ENCODE measurements around the gene COMMD4. TPM values are rescaled to one million over a fixed set of nuclear protein-coding genes. Genes with fewer than 3 reads are reported as not detected.

Gene COMMD4
- total RNA-seq, 4 donors from 2014 or later: 17.9 to 37.5 (median 28.2) TPM

DNA sequence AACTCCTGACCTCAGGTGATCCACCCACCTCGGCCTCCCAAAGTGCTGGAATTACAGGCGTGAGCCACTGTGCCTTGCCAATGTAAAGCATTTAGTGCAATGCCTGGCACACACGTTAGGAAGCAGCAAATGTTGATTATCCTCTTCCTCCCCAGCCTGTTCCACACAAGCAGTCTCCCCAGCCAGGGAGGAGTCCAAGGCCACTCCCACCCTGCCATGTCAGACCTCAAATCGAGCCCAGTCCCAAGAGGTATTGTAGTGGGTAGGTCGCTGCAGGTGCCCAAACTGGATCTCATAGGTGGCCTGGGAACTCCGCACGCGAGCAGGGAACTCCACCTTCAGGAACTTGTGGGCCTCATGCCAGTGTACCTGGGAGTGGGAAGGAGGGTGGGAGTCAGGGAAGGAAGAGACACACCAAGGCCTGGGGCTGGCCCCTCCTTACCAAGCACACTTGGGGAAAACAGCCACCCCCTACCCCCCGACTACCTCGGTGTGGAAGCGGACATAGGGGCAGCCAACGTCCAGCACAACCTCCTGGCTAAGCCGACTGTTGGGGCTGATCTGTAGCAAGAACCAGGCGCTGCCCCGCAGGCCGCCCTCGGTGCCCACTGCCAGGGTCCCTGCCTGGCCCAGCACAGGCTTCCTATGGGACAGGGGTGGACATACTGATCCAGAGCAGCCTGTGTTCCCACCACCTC, 22.3 kb downstream of the COMMD4 start:
- H3K9me3 ChIP-seq: no peaks in the 10 kb centered on the region
- intact Hi-C loops (cut with DNase I; ENCODE audit: low total_unique reads): no loop called here
- H3K4me1 ChIP-seq: no peaks in the 10 kb centered on the region
- TF ChIP-seq POLR2A (IDR thresholded peaks at IDR 0.05): no peak
- TF ChIP-seq, protein P1, sequence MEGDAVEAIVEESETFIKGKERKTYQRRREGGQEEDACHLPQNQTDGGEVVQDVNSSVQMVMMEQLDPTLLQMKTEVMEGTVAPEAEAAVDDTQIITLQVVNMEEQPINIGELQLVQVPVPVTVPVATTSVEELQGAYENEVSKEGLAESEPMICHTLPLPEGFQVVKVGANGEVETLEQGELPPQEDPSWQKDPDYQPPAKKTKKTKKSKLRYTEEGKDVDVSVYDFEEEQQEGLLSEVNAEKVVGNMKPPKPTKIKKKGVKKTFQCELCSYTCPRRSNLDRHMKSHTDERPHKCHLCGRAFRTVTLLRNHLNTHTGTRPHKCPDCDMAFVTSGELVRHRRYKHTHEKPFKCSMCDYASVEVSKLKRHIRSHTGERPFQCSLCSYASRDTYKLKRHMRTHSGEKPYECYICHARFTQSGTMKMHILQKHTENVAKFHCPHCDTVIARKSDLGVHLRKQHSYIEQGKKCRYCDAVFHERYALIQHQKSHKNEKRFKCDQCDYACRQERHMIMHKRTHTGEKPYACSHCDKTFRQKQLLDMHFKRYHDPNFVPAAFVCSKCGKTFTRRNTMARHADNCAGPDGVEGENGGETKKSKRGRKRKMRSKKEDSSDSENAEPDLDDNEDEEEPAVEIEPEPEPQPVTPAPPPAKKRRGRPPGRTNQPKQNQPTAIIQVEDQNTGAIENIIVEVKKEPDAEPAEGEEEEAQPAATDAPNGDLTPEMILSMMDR (IDR thresholded peaks at IDR 0.05 in 4 of 5, conservative IDR thresholded peaks at IDR 0.05 in 1 of 5): no peak
- H3K36me3 ChIP-seq: peaks cover 0 to 91% of the 10 kb centered on the region in 2 donors
- in situ Hi-C loops (cut with MboI; ENCODE audit: low sequenced_read_pairs in 4 of 4): loop anchor here in 2 of 4 donors (25.0 kb wide), 1 partner anchor 279 kb away; the partner anchor contains the start of genes IMP3 (in 2 of the 2), SNUPN (in 2 of the 2) and SNX33 (in 2 of the 2)
- no peaks in the 10 kb centered on the region for H3K27me3 ChIP-seq
- H3K4me3 ChIP-seq: no peak overlapping the region
- DNase-seq (no peak), ATAC-seq (no peak)
- no peak overlapping the region for H3K27ac ChIP-seq

DNA sequence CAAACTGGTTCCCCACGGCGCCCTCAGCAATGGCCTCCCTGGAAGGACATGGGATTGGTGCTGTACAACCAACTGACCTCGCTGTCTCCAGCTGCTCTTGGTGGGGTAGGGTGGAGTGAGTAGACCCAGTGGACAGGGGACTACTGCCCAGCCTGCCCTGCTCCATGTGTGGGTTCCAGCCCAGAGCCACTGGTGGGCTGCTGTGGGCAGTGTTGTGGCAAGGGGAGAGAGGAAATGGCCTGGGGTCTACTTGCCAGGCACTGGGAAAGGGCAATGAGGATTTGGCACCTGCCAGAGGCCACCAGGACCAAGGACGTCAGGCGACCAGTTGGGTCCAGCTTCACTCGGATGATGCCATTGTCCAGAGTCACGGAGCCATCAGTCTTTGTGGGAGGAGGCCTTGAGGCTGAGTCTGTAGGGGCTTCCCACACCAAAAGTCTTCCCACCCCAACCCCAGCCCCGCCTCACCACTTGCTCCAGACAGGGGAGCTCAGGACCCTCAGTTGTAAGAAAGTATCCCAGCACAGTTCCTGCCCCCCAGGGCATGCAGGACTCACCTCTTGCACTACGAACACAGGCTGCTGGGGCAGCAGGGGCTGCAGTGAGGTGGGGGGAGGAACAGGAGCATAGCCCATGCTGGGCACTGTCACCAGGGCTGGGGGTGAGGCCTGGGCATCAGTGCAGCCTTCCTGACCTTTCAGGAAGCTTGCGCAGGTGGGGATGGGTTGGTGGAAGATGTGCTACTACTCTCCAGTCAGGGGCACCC, 23.1 kb downstream of the COMMD4 start:
- ATAC-seq (no peak), DNase-seq (no peak)
- TF ChIP-seq, protein P1 (IDR thresholded peaks at IDR 0.05 in 4 of 5, conservative IDR thresholded peaks at IDR 0.05 in 1 of 5): no peak
- no peak for TF ChIP-seq POLR2A (IDR thresholded peaks at IDR 0.05)
- Histone ChIP-seq H3K9me3 (no peaks in the 10 kb centered on the region), H3K27ac (no peak overlapping the region), H3K4me1 (no peaks in the 10 kb centered on the region), H3K36me3 (peaks cover 0 to 99% of the 10 kb centered on the region in 2 donors), H3K27me3 (no peaks in the 10 kb centered on the region), H3K4me3 (no peak overlapping the region)
- intact Hi-C loops (cut with DNase I; ENCODE audit: low total_unique reads) (no loop called here), in situ Hi-C loops (cut with MboI; ENCODE audit: low sequenced_read_pairs in 4 of 4) (loop anchor here in 2 of 4 donors (25.0 kb wide), 1 partner anchor 278 kb away; the partner anchor contains the start of genes IMP3 (in 2 of the 2), SNUPN (in 2 of the 2) and SNX33 (in 2 of the 2))

DNA sequence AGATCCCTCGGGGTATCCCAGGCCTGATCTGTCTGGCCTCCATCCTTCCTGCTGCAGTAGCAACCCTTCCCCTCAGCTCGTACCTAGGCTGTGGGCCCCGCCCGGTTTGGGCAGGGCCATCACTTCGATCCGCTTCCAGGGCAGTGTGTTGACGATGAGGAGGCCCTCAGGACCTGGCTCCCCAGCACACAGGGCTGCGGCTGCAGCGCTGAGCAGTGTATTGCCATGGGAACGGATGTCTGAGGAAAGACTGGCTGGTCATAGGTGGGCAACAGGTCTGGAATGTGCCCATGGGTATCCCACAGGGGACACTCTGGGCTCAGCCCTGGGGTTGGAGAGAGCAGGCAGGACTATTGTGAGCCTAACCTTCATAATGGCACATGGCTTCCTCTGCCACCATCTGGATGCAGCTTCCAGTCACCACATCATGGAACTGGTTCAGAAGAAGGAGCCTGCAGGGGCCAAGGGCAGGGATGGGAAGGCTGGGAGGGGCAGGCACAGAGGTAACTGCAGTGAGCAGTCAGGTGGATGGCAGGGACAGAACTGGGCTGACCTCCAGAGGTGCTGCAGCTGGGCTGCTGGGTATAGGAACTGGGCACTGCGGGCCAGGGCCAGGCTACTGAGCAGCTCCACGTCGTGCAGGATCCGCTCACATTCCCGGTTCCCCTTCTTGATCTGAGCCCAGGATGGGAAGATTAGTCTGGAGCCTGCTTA, 23.8 kb downstream of the COMMD4 start:
- in situ Hi-C loops (cut with MboI; ENCODE audit: low sequenced_read_pairs in 4 of 4): loop anchor here in 2 of 4 donors (25.0 kb wide), 1 partner anchor 278 kb away; the partner anchor contains the start of genes IMP3 (in 2 of the 2), SNUPN (in 2 of the 2) and SNX33 (in 2 of the 2)

DNA sequence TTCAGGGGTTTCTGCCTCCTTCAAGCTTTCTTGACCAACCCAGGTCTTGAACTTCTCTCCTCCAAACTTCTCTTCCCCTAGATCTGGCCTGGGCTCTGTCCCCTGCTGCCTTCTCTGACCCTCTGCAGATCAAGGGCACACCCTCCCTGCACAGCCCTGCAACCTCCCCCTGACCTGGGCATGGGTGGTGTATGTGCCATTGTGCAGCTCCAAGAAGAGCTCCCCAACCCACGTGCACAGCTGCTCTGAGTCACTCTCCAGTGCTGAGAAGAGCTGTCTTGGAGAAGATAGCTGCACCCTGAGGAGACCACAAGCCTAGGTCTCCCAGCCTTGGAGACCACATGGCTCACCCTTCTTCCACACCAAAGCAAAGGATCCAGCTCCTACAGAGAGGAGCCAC, 24.5 kb downstream of the COMMD4 start:
- H3K36me3 ChIP-seq: peaks cover 0 to 100% of the 10 kb centered on the region in 2 donors
- no peaks in the 10 kb centered on the region for H3K27me3 ChIP-seq
- no peak overlapping the region for H3K27ac ChIP-seq
- in situ Hi-C loops (cut with MboI; ENCODE audit: low sequenced_read_pairs in 4 of 4): loop anchor here in 2 of 4 donors (25.0 kb wide), 1 partner anchor 277 kb away; the partner anchor contains the start of genes IMP3 (in 2 of the 2), SNUPN (in 2 of the 2) and SNX33 (in 2 of the 2)
- ATAC-seq (no peak), DNase-seq (no peak)
- no peak for TF ChIP-seq POLR2A (IDR thresholded peaks at IDR 0.05)
- TF ChIP-seq, protein P1 (IDR thresholded peaks at IDR 0.05 in 4 of 5, conservative IDR thresholded peaks at IDR 0.05 in 1 of 5): no peak
- intact Hi-C loops (cut with DNase I; ENCODE audit: low total_unique reads): no loop called here
- no peaks in the 10 kb centered on the region for H3K9me3 ChIP-seq
- no peaks in the 10 kb centered on the region for H3K4me1 ChIP-seq
- no peak overlapping the region for H3K4me3 ChIP-seq

More for the DNA sequence above, 23.8 kb downstream of the COMMD4 start:
- Histone ChIP-seq H3K4me3 (no peak overlapping the region), H3K36me3 (peaks cover 0 to 100% of the 10 kb centered on the region in 2 donors), H3K27me3 (no peaks in the 10 kb centered on the region), H3K9me3 (no peaks in the 10 kb centered on the region), H3K4me1 (no peaks in the 10 kb centered on the region), H3K27ac (no peak overlapping the region)
- no peak for DNase-seq
- ATAC-seq: no peak
- intact Hi-C loops (cut with DNase I; ENCODE audit: low total_unique reads): no loop called here
- TF ChIP-seq, protein P1 (IDR thresholded peaks at IDR 0.05 in 4 of 5, conservative IDR thresholded peaks at IDR 0.05 in 1 of 5): no peak
- TF ChIP-seq POLR2A (IDR thresholded peaks at IDR 0.05): no peak
